Thyroid gland (tissue), 4 donors: ENCODE results near the gene ATXN7L1. TPM values are rescaled to one million over a fixed set of nuclear protein-coding genes. Genes with fewer than 3 reads are reported as not detected.

Source experiments
- DNase-seq, 2 donors: peaks; one replicate each; pipeline ENCODE4 v3.0.0-alpha.2; 2019
- H3K27ac ChIP-seq, 3 donors: fragments of 200-600 bp; sonication (generic); 1 replicate in 2 of 3; 2 replicates in 1 of 3; pipeline ENCODE4 v1.5.1; 2016 to 2019; ENCODE audit warnings: mild to moderate bottlenecking in 1 of 3, moderate library complexity in 1 of 3
- H3K27me3 ChIP-seq: fragments of 200-600 bp; sonication (generic); one replicate; pipeline ENCODE4 v1.5.1; 2019
- H3K36me3 ChIP-seq, 2 donors: fragments of 200-600 bp; sonication (generic); one replicate each; pipeline ENCODE4 v1.5.1; 2016 to 2019
- H3K4me1 ChIP-seq, 2 donors: fragments of 200-600 bp; sonication (generic); one replicate each; pipeline ENCODE4 v1.5.1; 2017 to 2019
- H3K4me3 ChIP-seq, 3 donors: fragments of 200-600 bp; sonication (generic); replicated peaks in 1 of 3; 1 replicate in 2 of 3; 2 replicates in 1 of 3; pipeline ENCODE4 v1.5.1; 2016; ENCODE audit warnings: mild to moderate bottlenecking in 1 of 3
- H3K9me3 ChIP-seq: fragments of 200-600 bp; sonication (generic); one replicate; pipeline ENCODE4 v1.5.1; 2017
- POLR2A ChIP-seq, 2 donors: fragments of 450-650 bp; IDR thresholded peaks; one replicate each; pipeline ENCODE4 v1.6.1; 2017; ENCODE audit warnings: antibody characterized with exemption in 2 of 2, mild to moderate bottlenecking in 2 of 2, moderate library complexity in 1 of 2
- WGBS, 2 donors: methylation state at CpG; one replicate each; pipeline ENCODE4 v1.1.5; 2017; 5-methylcytosine and 5-hydroxymethylcytosine counted together
- intact Hi-C: fragments of 100-400 bp; cut with DNase I; formaldehyde crosslinking; loops from one replicate; pipeline ENCODE4 v1.15.1; 2023
- total RNA-seq, 4 donors: library from RNA; depleted of rRNA; stranded (reverse); fragments of >200 nt; gene quantifications; one replicate each; pipeline ENCODE4 v1.2.3, GENCODE V29; 2016
- TF ChIP-seq, protein P1 (sequence below), 6 experiments: fragments of 200-600 bp in 3 of 6; fragments of 450-650 bp in 3 of 6; sonication (generic) in 3 of 6; IDR thresholded peaks; one replicate each; pipeline ENCODE4 v1.5.1; 2016 to 2019; ENCODE audit warnings: antibody characterized with exemption in 6 of 6, mild to moderate bottlenecking in 2 of 6, inconsistent platforms in 1 of 6, moderate library complexity in 1 of 6

The ATXN7L1 gene
- total RNA-seq, 4 donors from 2014 or later = 21.8 to 24.4 (median 22.8) TPM

DNA sequence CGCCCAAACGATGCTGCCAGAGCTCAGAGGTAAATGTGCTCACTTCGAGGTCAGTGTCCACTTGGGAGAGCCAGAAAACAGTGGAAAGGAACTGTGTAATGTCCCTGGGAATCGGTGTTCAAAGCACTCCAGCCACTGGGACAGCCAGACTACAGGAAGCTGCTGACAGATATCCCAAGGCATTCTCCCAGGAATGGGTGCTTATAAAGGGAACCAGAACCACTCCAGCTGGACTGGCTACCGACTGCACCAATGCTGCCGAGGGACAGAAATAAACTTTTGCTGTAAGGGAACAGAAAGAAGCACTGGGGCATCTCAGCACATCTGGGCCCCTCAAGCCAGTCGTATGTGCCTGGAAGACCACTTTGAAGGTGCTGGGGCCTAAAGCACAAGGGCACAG lies 76.7 kb downstream of the ATXN7L1 start:
- intact Hi-C loops = no loop called here
- DNase-seq = no peak

DNA sequence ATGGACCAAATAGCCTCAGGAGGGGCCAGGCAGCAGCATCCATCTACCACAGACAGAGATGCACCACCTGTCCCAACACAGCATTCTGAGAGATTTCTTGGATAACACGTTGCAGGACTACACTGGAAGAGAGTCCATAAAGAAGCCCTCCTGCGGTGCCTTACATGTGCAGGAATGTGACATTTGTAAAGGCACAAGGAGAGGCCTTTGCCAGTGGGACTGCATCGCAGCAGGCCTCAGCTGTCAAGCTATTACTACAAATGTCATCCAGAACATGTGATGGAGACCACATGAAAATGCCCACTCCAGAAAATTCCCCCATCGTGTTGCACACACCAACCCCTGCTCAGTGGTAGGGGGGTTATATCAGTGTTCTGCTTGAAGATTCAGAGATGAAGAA lies 77.4 kb downstream of the ATXN7L1 start:
- H3K4me1 ChIP-seq = peaks cover 16 to 27% of the 10 kb centered on the region in 2 donors
- TF ChIP-seq, protein P1, sequence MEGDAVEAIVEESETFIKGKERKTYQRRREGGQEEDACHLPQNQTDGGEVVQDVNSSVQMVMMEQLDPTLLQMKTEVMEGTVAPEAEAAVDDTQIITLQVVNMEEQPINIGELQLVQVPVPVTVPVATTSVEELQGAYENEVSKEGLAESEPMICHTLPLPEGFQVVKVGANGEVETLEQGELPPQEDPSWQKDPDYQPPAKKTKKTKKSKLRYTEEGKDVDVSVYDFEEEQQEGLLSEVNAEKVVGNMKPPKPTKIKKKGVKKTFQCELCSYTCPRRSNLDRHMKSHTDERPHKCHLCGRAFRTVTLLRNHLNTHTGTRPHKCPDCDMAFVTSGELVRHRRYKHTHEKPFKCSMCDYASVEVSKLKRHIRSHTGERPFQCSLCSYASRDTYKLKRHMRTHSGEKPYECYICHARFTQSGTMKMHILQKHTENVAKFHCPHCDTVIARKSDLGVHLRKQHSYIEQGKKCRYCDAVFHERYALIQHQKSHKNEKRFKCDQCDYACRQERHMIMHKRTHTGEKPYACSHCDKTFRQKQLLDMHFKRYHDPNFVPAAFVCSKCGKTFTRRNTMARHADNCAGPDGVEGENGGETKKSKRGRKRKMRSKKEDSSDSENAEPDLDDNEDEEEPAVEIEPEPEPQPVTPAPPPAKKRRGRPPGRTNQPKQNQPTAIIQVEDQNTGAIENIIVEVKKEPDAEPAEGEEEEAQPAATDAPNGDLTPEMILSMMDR (IDR thresholded peaks at IDR 0.05) = no peak
- TF ChIP-seq POLR2A (IDR thresholded peaks at IDR 0.05) = no peak
- intact Hi-C loops = no loop called here
- WGBS, 2 donors = 86 to 90% methylated on average over 4 of the region's 4 CpGs
- no peaks in the 10 kb centered on the region for H3K9me3 ChIP-seq
- no peak overlapping the region for H3K27ac ChIP-seq
- no peaks in the 10 kb centered on the region for H3K36me3 ChIP-seq
- H3K4me3 ChIP-seq = no peak overlapping the region
- no peaks in the 10 kb centered on the region for H3K27me3 ChIP-seq
- no peak for DNase-seq

More for the DNA sequence above, 76.7 kb downstream of the ATXN7L1 start:
- H3K27ac ChIP-seq = no peak overlapping the region
- H3K36me3 ChIP-seq = no peaks in the 10 kb centered on the region
- H3K27me3 ChIP-seq = no peaks in the 10 kb centered on the region
- no peaks in the 10 kb centered on the region for H3K9me3 ChIP-seq
- H3K4me3 ChIP-seq = no peak overlapping the region
- peaks cover 16 to 27% of the 10 kb centered on the region in 2 donors for H3K4me1 ChIP-seq
- no peak for TF ChIP-seq POLR2A (IDR thresholded peaks at IDR 0.05)
- TF ChIP-seq, protein P1 (IDR thresholded peaks at IDR 0.05) = no peak
- WGBS, 2 donors = 79 to 82% methylated on average over 7 of the region's 7 CpGs

DNA sequence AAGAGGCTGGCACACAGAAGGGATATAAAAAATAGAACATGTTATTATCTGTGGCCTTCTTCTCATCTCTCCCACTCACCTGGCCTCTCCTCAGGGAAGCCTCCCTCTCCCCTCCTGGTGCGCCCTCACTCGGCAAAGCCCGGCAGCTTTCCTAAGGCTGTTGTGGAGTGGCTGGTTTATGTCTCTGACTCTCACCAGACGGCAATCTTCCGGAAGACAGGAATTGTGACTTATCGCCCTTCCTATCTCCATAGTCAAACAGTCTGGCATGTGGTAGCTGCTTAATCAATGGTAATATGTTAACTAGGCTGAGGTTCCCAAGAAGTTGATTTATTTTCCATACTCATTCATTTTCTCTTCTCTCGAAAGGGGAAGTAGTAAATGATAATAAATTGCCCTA lies 78.7 kb downstream of the ATXN7L1 start:
- Histone ChIP-seq H3K27me3 (no peaks in the 10 kb centered on the region), H3K4me3 (no peak overlapping the region), H3K36me3 (no peaks in the 10 kb centered on the region), H3K9me3 (no peaks in the 10 kb centered on the region), H3K27ac (no peak overlapping the region), H3K4me1 (peaks cover 9 to 18% of the 10 kb centered on the region in 2 donors)
- no peak for DNase-seq
- TF ChIP-seq, protein P1 (IDR thresholded peaks at IDR 0.05) = no peak
- no peak for TF ChIP-seq POLR2A (IDR thresholded peaks at IDR 0.05)
- intact Hi-C loops = no loop called here
- 94 to 95% methylated on average over 7 of the region's 7 CpGs for WGBS, 2 donors

DNA sequence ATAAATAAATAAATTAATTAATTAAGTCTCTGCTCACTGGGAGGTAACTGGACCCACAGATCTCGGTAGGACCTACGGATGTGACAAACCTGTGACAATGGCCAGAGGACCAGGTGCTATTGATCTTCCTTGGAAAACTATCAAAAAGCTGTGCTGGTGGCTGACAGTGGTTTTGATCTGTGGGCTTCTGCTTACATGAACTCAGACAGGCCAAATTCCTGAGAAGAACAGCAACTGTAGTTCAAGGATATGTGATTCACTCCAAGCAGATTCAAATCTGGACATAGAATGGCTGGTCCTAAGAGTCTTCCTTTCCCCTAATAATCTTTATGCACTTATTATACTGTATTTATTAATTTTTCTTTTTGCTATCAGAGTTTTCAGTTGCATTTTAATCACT lies 80.0 kb downstream of the ATXN7L1 start:
- no peaks in the 10 kb centered on the region for H3K27me3 ChIP-seq
- peaks cover 3 to 12% of the 10 kb centered on the region in 2 donors for H3K4me1 ChIP-seq
- no peaks in the 10 kb centered on the region for H3K36me3 ChIP-seq
- WGBS, 2 donors = 100% methylated on average over 2 of the region's 2 CpGs
- intact Hi-C loops = no loop called here
- no peaks in the 10 kb centered on the region for H3K9me3 ChIP-seq
- no peak for DNase-seq
- no peak overlapping the region for H3K4me3 ChIP-seq
- no peak for TF ChIP-seq POLR2A (IDR thresholded peaks at IDR 0.05)
- TF ChIP-seq, protein P1 (IDR thresholded peaks at IDR 0.05) = no peak
- H3K27ac ChIP-seq = no peak overlapping the region

DNA sequence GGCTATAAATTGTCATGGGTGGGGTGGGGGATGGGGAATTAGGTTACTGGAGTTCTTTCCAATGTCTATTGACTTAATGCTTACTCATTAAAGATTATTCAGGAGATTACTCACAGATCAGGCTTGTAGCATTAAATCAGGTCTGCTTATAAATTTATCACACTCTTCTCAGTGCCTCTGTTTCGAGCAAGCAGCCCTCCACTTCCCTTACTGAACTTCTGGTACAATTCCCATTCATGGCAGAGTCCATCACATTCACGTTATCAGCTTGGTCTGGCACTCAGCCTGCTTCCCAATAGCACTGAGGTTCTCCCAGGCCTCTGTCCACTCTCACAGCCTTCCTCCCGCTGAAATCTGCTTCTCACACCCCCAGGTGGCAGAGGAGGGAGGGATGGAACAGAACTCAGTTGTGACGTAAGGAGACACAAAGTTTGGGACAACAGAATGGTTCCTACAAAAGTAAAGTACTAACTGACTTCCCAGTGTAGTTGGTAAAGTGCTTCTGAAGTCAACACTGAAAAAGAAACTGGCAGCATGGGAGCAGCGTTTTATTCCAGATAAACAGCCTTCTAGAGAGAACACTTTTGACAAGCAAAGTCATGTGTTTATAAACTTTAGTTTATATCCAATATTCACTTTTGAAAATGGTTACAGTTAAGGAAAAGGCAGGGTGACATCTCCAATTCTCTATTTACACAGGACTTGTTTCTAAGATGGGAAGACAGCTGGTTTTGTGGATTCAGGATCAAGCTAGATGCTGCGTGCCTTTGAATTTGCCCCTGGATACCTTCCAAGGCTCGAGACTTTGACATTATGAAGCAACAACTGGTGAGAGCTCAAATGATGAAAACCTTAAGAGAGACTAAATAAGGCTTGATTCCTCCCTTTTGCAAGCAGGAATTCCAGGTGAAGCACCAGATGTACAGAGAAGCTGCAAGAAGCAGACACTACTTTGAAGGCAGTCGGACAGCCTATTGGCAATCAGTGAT lies 81.4 kb downstream of the ATXN7L1 start:
- intact Hi-C loops = no loop called here
- Histone ChIP-seq H3K4me3 (no peak overlapping the region), H3K4me1 (peaks cover 1 to 5% of the 10 kb centered on the region in 2 donors), H3K27me3 (no peaks in the 10 kb centered on the region), H3K9me3 (no peaks in the 10 kb centered on the region), H3K36me3 (no peaks in the 10 kb centered on the region), H3K27ac (no peak overlapping the region)
- TF ChIP-seq, protein P1 (IDR thresholded peaks at IDR 0.05) = no peak
- TF ChIP-seq POLR2A (IDR thresholded peaks at IDR 0.05) = no peak
- DNase-seq = no peak
- 64 to 67% methylated on average over 8 of the region's 8 CpGs for WGBS, 2 donors
